WTC11 (cell line): Measurements from ENCODE around the gene IGSF6. TPM values are rescaled to one million over a fixed set of nuclear protein-coding genes. Genes with fewer than 3 reads are reported as not detected.

Experiments
- ATAC-seq: fragments of 200-7000 bp; cut with Tn5 transposase; 2 replicates; pipeline ENCODE4 v1.10.0; 2021; ENCODE audit warnings: mild to moderate bottlenecking, moderate library complexity
- CTCF ChIA-PET: fragments of 300-600 bp; sonication (Branson Sonifier 250); formaldehyde crosslinking; loops from one replicate; lab custom pipeline; 2021; ENCODE audit warnings: antibody characterized with exemption; lab: Charles Lee
- POLR2A ChIA-PET: fragments of 350-600 bp; sonication (Branson Sonifier 250); formaldehyde crosslinking; loops from one replicate; lab custom pipeline; 2021; ENCODE audit warnings: antibody characterized with exemption; lab: Charles Lee
- DNase-seq: peaks from one replicate; pipeline ENCODE4 v3.0.0; 2021; ENCODE audit warnings: low spot score
- H3K27ac Mint-ChIP-seq: 2 replicates; pipeline ENCODE4 v1.8.0; 2021; ENCODE audit warnings: mixed read lengths
- H3K27me3 Mint-ChIP-seq: 2 replicates; pipeline ENCODE4 v1.8.0; 2021; ENCODE audit warnings: low read depth, mild to moderate bottlenecking, moderate library complexity, mixed read lengths
- H3K36me3 Mint-ChIP-seq: 2 replicates; pipeline ENCODE4 v1.8.0; 2021; ENCODE audit warnings: mixed read lengths
- H3K4me1 Mint-ChIP-seq: 2 replicates; pipeline ENCODE4 v1.8.0; 2022; ENCODE audit warnings: mixed read lengths
- H3K4me3 Mint-ChIP-seq: 2 replicates; pipeline ENCODE4 v1.8.0; 2021; ENCODE audit warnings: mild to moderate bottlenecking, moderate library complexity, mixed read lengths
- H3K9me3 Mint-ChIP-seq: 2 replicates; pipeline ENCODE4 v1.8.0; 2021; ENCODE audit warnings: mixed read lengths
- ATF1 ChIP-seq: sonication (generic); formaldehyde crosslinking; IDR thresholded peaks from 2 replicates; pipeline ENCODE4 v1.8.1; 2023; ENCODE audit warnings: mild to moderate bottlenecking, moderate library complexity, missing genetic modification reagents
- CBFB ChIP-seq: sonication (generic); formaldehyde crosslinking; IDR thresholded peaks from 2 replicates; pipeline ENCODE4 v1.8.1; 2022; ENCODE audit warnings: mild to moderate bottlenecking, low read depth, missing genetic modification reagents
- FOXK1 ChIP-seq: sonication (generic); formaldehyde crosslinking; IDR thresholded peaks from 2 replicates; pipeline ENCODE4 v1.8.0; 2022; ENCODE audit warnings: mild to moderate bottlenecking, moderate library complexity, missing genetic modification reagents
- GRHL2 ChIP-seq: fragments of 250-450 bp; sonication (Bioruptor Pico); IDR thresholded peaks from 2 replicates; pipeline ENCODE4 v1.8.0; 2022; ENCODE audit warnings: mild to moderate bottlenecking, moderate library complexity; ENCODE audit not compliant: insufficient replicate concordance, severe bottlenecking
- GTF2I ChIP-seq: fragments of 250-450 bp; sonication (Bioruptor Pico); conservative IDR thresholded peaks from 2 replicates; pipeline ENCODE4 v1.4.0; 2021; ENCODE audit warnings: mild to moderate bottlenecking
- KAT7 ChIP-seq: sonication (generic); formaldehyde crosslinking; IDR thresholded peaks from 2 replicates; pipeline ENCODE4 v1.8.1; 2023; ENCODE audit warnings: missing genetic modification reagents, mild to moderate bottlenecking, borderline replicate concordance
- MYBL2 ChIP-seq: sonication (generic); formaldehyde crosslinking; IDR thresholded peaks from 2 replicates; pipeline ENCODE4 v1.8.1; 2023; ENCODE audit warnings: mild to moderate bottlenecking, moderate library complexity, missing genetic modification reagents
- SMAD4 ChIP-seq: sonication (generic); formaldehyde crosslinking; IDR thresholded peaks from 2 replicates; pipeline ENCODE4 v1.8.0; 2022; ENCODE audit warnings: mild to moderate bottlenecking, missing genetic modification reagents
- TEAD4 ChIP-seq: sonication (generic); formaldehyde crosslinking; IDR thresholded peaks from 2 replicates; pipeline ENCODE4 v1.8.0; 2022; ENCODE audit warnings: mild to moderate bottlenecking, missing genetic modification reagents
- ZNF232 ChIP-seq: sonication (generic); formaldehyde crosslinking; IDR thresholded peaks from 2 replicates; pipeline ENCODE4 v1.8.0; 2022; ENCODE audit warnings: mild to moderate bottlenecking, missing genetic modification reagents
- ZNF281 ChIP-seq: sonication (generic); formaldehyde crosslinking; IDR thresholded peaks from 2 replicates; pipeline ENCODE4 v1.8.0; 2023; ENCODE audit warnings: mild to moderate bottlenecking, missing genetic modification reagents
- total RNA-seq: library from RNA; stranded (reverse); gene quantifications from 3 replicates; pipeline ENCODE4 v1.2.3, GENCODE V29; 2021
- TF ChIP-seq, protein P1 (sequence below): fragments of 250-450 bp; sonication (Bioruptor Pico); IDR thresholded peaks from 2 replicates; pipeline ENCODE4 v2.1.2; 2022; ENCODE audit warnings: mild to moderate bottlenecking, moderate library complexity
- TF ChIP-seq, protein P2 (sequence below): sonication (generic); formaldehyde crosslinking; IDR thresholded peaks from 2 replicates; pipeline ENCODE4 v1.8.0; 2022; ENCODE audit warnings: mild to moderate bottlenecking, missing genetic modification reagents

IGSF6 gene
- total RNA-seq, 1 experiment from 2014 or later = not detected

- Mint-ChIP-seq H3K9me3 (peaks cover 6% of the 10 kb centered on the region), H3K27me3 (no peaks in the 10 kb centered on the region), H3K36me3 (no peaks in the 10 kb centered on the region), H3K4me3 (no peak overlapping the region)
- no peak for DNase-seq
- ATAC-seq = no peak
- TF ChIP-seq GTF2I (CRISPR knock-in tag) = 0 out of 2 replicates have a peak, but pooled peaks have one; percentile 22
- TF ChIP-seq TEAD4 (CRISPR knock-in tag) = no peak
- TF ChIP-seq, all 79 proteins: peak for 1
- ChIA-PET CTCF (interaction anchor here (0.8 to 1.5 kb wide), 3 partner anchors 9 to 16 kb away, joined by 3 to 6 read pairs (median 4); no protein-coding TSS in a partner anchor), POLR2A (no interaction called here)
- Mint-ChIP-seq H3K27ac (no peak overlapping the region), H3K4me1 (no peaks in the 10 kb centered on the region)
Measured at GRCh38 chr16:21673469-21673868, 21.1 kb upstream of the IGSF6 start.

- Mint-ChIP-seq H3K36me3 (no peaks in the 10 kb centered on the region), H3K4me3 (no peak overlapping the region), H3K27me3 (peaks cover 5% of the 10 kb centered on the region; the same call in 1 of the 2 replicates), H3K9me3 (no peaks in the 10 kb centered on the region; the same call in 1 of the 2 replicates), H3K27ac (no peak overlapping the region), H3K4me1 (peaks cover 14% of the 10 kb centered on the region)
- ChIA-PET POLR2A (no interaction called here), CTCF (interaction anchor here (1.2 to 2.5 kb wide), 2 partner anchors 10 to 17 kb away, joined by 4 to 14 read pairs; no protein-coding TSS in a partner anchor)
- no peak for DNase-seq
- no peak for TF ChIP-seq CBFB (CRISPR knock-in tag)
- TF ChIP-seq ZNF281 (CRISPR knock-in tag) = no peak
- TF ChIP-seq, protein P1, sequence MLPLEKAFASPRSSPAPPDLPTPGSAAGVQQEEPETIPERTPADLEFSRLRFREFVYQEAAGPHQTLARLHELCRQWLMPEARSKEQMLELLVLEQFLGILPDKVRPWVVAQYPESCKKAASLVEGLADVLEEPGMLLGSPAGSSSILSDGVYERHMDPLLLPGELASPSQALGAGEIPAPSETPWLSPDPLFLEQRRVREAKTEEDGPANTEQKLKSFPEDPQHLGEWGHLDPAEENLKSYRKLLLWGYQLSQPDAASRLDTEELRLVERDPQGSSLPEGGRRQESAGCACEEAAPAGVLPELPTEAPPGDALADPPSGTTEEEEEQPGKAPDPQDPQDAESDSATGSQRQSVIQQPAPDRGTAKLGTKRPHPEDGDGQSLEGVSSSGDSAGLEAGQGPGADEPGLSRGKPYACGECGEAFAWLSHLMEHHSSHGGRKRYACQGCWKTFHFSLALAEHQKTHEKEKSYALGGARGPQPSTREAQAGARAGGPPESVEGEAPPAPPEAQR = no peak
- no peak for TF ChIP-seq GTF2I (CRISPR knock-in tag)
- no peak for TF ChIP-seq FOXK1
- no peak for TF ChIP-seq GRHL2 (CRISPR knock-in tag)
- no peak for ATAC-seq
Measured at GRCh38 chr16:21667575-21667974, 15.2 kb upstream of the IGSF6 start.

DNA sequence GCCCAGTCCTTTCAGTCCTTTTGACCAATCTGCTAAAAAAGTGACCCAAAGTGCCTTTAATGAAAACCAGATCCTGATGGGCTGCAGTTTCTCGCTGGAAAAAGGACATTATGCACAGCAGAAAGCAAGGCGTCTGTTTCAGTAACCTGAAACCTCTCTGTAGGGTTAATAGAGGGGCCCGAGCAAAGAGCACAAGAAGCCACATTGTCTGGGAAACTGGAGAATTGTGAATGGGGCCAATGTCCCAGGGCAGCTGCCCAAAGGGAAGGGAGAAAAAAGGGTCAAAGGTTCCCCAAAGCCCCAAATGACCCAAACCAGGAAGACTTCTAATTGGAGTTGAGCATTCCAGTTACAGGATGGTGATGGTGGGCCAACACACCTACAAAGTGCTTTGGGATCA is 14.4 kb upstream of the IGSF6 start:
- no peaks in the 10 kb centered on the region for H3K9me3 Mint-ChIP-seq
- peak; percentile 36 for ATAC-seq
- H3K4me1 Mint-ChIP-seq = peaks cover 14% of the 10 kb centered on the region
- CTCF ChIA-PET = interaction anchor here (0.6 to 2.5 kb wide), 5 partner anchors 9 to 492 kb away, joined by 3 to 14 read pairs (median 7); no protein-coding TSS in a partner anchor
- H3K27ac Mint-ChIP-seq = peak overlapping the region; percentile 13; the same call in 1 of the 2 replicates
- H3K36me3 Mint-ChIP-seq = no peaks in the 10 kb centered on the region
- TF ChIP-seq MYBL2 (CRISPR knock-in tag) (no peak), KAT7 (CRISPR knock-in tag) (no peak), ZNF232 (CRISPR knock-in tag) (no peak), ATF1 (no peak), SMAD4 (CRISPR knock-in tag) (no peak)
- TF ChIP-seq, protein P2, sequence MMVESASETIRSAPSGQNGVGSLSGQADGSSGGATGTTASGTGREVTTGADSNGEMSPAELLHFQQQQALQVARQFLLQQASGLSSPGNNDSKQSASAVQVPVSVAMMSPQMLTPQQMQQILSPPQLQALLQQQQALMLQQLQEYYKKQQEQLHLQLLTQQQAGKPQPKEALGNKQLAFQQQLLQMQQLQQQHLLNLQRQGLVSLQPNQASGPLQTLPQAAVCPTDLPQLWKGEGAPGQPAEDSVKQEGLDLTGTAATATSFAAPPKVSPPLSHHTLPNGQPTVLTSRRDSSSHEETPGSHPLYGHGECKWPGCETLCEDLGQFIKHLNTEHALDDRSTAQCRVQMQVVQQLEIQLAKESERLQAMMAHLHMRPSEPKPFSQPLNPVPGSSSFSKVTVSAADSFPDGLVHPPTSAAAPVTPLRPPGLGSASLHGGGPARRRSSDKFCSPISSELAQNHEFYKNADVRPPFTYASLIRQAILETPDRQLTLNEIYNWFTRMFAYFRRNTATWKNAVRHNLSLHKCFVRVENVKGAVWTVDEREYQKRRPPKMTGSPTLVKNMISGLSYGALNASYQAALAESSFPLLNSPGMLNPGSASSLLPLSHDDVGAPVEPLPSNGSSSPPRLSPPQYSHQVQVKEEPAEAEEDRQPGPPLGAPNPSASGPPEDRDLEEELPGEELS (CRISPR knock-in tag) = no peak
- DNase-seq = no peak
- no peak overlapping the region for H3K4me3 Mint-ChIP-seq
- POLR2A ChIA-PET = interaction anchor here (1.1 kb wide), 1 partner anchor 38 kb away, joined by 3 read pairs; no protein-coding TSS in a partner anchor
- peaks cover 5% of the 10 kb centered on the region; the same call in 1 of the 2 replicates for H3K27me3 Mint-ChIP-seq
